Transverse colon (tissue), 4 donors: ENCODE results near the gene DELE1. TPM values are rescaled to one million over a fixed set of nuclear protein-coding genes. Genes with fewer than 3 reads are reported as not detected.
"Not testable (repeated sequence)": the region's sequence is repeated elsewhere in the genome, so short reads cannot be mapped to it uniquely, and the experiment has no call there.

Source experiments
- DNase-seq: peaks from one replicate; pipeline ENCODE4 v3.0.0-alpha.2; 2019
- H3K27ac ChIP-seq, 4 donors: fragments of 200-600 bp; sonication (generic); 2 replicates each; pipeline ENCODE4 v1.5.1; 2016 to 2018; ENCODE audit warnings: inconsistent platforms in 4 of 4
- H3K27me3 ChIP-seq: fragments of 200-600 bp; sonication (generic); 2 replicates; pipeline ENCODE4 v1.5.1; 2017; ENCODE audit warnings: inconsistent platforms
- H3K36me3 ChIP-seq, 4 donors: fragments of 200-600 bp; sonication (generic); 2 replicates each; pipeline ENCODE4 v1.5.1; 2017 to 2019; ENCODE audit warnings: inconsistent platforms in 4 of 4
- H3K4me1 ChIP-seq, 4 donors: fragments of 200-600 bp; sonication (generic); 2 replicates each; pipeline ENCODE4 v1.5.1; 2017 to 2020; ENCODE audit warnings: inconsistent platforms in 4 of 4
- H3K4me3 ChIP-seq, 4 donors: fragments of 200-600 bp; sonication (generic); 1 replicate in 1 of 4; 2 replicates in 3 of 4; pipeline versions ENCODE4 v1.5.1 to v1.6.1; 2017 to 2019; ENCODE audit warnings: inconsistent platforms in 4 of 4
- H3K9me3 ChIP-seq, 2 donors: fragments of 200-600 bp; sonication (generic); 2 replicates each; pipeline ENCODE4 v1.5.1; 2017 to 2019; ENCODE audit warnings: inconsistent platforms in 2 of 2
- EP300 ChIP-seq: sonication (generic); formaldehyde crosslinking; IDR thresholded peaks from one replicate; pipeline ENCODE4 v1.6.1; 2017; ENCODE audit warnings: antibody characterized with exemption, low read depth
- POLR2A ChIP-seq: fragments of 450-650 bp; IDR thresholded peaks from one replicate; pipeline ENCODE4 v1.6.1; 2016; ENCODE audit warnings: antibody characterized with exemption, mild to moderate bottlenecking, moderate library complexity
- POLR2AphosphoS5 ChIP-seq, 3 donors: sonication (generic); formaldehyde crosslinking; IDR thresholded peaks; one replicate each; pipeline ENCODE4 v1.6.1; 2016; ENCODE audit warnings: antibody characterized with exemption in 3 of 3
- WGBS, 2 donors: methylation state at CpG; one replicate each; pipeline ENCODE4 v1.1.5; 2018; ENCODE audit warnings: low coverage in 1 of 2; 5-methylcytosine and 5-hydroxymethylcytosine counted together
- in situ Hi-C, 4 donors: fragments of 200-750 bp; cut with MboI; loops; one replicate each; pipeline versions ENCODE4 v1.15.0 to v1.15.1; 2017; ENCODE audit warnings: low sequenced_read_pairs in 3 of 4, low pct_ligation_motif_present in 1 of 4, low pct_unique_long_range_greater_than_20kb in 1 of 4
- intact Hi-C: fragments of 100-400 bp; cut with DNase I; formaldehyde crosslinking; loops from one replicate; pipeline ENCODE4 v1.15.1; 2023; ENCODE audit warnings: low total_unique reads
- total RNA-seq, 4 donors: library from RNA; depleted of rRNA; stranded (reverse); fragments of >200 nt; gene quantifications; one replicate each; pipeline ENCODE4 v1.1.0, GENCODE V29; 2016
- TF ChIP-seq, protein P1 (sequence below), 5 experiments: fragments of 200-600 bp in 3 of 5; fragments of 450-650 bp in 2 of 5; sonication (generic) in 3 of 5; IDR thresholded peaks; 1 replicate in 2 of 5; 2 replicates in 3 of 5; pipeline ENCODE4 v1.5.1; 2016 to 2017; ENCODE audit warnings: antibody characterized with exemption in 5 of 5, inconsistent platforms in 3 of 5, mild to moderate bottlenecking in 2 of 5, moderate library complexity in 1 of 5

DELE1 gene
- total RNA-seq, 4 donors from 2014 or later: 92.6 to 270 (median 126) TPM

DNA sequence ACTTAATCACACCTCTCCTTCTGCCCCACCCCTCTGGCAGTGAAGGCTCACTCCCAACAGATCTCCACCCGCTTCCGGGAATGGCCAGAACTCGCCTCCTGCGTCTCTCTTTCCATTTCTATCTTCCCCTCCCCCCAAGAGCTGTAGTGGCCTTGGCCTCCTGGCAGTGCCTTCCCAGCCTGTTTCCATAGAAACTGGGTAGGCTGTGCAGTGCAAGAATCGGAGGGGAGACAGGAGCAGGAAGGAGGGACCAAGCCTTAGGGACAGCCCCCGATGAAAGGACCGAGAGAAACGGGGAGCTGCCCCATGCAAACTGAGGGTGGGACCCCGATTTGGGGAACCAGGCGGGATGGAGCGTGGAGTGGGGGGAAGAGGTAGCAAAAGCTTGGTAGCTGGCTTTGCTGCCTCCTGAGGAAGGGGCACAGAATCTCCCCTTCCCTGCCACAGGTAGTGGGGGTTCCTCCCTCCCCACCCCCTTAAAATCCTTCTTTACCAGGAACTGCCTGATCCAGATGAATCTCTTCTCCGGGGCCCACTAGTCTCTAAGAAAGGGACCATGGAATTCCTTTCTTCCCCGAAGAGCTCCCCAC is 41.0 kb upstream of the DELE1 start:
- in situ Hi-C loops (loop anchor here (5.0 to 10.0 kb wide), 5 partner anchors 72 to 180 kb away; partner anchors contain the start of gene PCDH12 (in 2 of the 4)), intact Hi-C loops (no loop called here)
- H3K36me3 ChIP-seq: no peaks in the 10 kb centered on the region
- H3K27me3 ChIP-seq: peaks cover 35% of the 10 kb centered on the region
- peak overlapping the region in 2 of 4 donors; percentile 23 to 51 for H3K27ac ChIP-seq
- 13 to 24% methylated on average over 4 to 13 of the region's 13 CpGs for WGBS, 2 donors
- no peak for TF ChIP-seq POLR2AphosphoS5 (IDR thresholded peaks at IDR 0.05)
- TF ChIP-seq, protein P1, sequence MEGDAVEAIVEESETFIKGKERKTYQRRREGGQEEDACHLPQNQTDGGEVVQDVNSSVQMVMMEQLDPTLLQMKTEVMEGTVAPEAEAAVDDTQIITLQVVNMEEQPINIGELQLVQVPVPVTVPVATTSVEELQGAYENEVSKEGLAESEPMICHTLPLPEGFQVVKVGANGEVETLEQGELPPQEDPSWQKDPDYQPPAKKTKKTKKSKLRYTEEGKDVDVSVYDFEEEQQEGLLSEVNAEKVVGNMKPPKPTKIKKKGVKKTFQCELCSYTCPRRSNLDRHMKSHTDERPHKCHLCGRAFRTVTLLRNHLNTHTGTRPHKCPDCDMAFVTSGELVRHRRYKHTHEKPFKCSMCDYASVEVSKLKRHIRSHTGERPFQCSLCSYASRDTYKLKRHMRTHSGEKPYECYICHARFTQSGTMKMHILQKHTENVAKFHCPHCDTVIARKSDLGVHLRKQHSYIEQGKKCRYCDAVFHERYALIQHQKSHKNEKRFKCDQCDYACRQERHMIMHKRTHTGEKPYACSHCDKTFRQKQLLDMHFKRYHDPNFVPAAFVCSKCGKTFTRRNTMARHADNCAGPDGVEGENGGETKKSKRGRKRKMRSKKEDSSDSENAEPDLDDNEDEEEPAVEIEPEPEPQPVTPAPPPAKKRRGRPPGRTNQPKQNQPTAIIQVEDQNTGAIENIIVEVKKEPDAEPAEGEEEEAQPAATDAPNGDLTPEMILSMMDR (IDR thresholded peaks at IDR 0.05): no peak
- TF ChIP-seq EP300: no peak
- no peak for TF ChIP-seq POLR2A
- H3K9me3 ChIP-seq: no peaks in the 10 kb centered on the region
- peaks cover 0 to 26% (median 5%) of the 10 kb centered on the region in 4 donors for H3K4me1 ChIP-seq
- peak; percentile 35 for DNase-seq
- H3K4me3 ChIP-seq: no peak overlapping the region

DNA sequence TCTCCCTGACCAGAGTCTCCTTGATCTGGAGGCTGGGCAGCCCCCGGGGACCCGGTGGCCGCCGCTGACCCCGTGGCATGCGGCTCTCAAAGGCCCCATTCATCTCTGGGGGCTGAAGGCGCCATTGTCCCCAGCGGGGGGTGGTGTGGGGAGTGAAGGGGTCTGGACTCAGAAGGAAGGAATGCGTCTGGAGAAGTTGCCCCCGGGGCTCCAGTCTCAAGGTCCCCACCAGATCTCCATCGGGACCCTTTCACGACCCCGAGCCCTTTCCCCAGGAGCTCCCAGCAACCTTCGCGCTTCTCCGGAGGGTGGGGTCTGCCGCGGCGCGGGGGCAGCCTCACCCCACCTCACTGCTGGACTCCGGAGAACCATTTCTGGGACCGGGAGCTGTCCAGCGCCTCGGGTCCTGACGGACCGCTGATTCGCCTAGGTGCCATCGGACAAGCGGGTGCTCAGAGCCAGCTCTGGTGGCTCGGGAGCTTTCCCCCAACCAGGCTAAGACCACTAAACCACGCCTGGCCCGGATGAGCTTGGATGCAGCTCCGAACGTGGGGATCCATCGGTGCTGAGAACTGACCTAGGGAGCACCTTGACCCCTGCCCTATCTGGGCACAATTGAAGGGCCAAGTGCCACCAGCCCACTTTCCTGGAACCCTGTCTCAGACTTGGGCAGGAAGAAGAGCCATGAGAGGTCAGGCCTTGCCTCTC is 40.3 kb upstream of the DELE1 start:
- in situ Hi-C loops: loop anchor here (5.0 to 10.0 kb wide), 5 partner anchors 71 to 181 kb away; partner anchors contain the start of gene PCDH12 (in 2 of the 4)
- TF ChIP-seq, protein P1 (IDR thresholded peaks at IDR 0.05): no peak
- no peak for TF ChIP-seq POLR2A
- no peak for TF ChIP-seq EP300
- no peak for TF ChIP-seq POLR2AphosphoS5 (IDR thresholded peaks at IDR 0.05)

DNA sequence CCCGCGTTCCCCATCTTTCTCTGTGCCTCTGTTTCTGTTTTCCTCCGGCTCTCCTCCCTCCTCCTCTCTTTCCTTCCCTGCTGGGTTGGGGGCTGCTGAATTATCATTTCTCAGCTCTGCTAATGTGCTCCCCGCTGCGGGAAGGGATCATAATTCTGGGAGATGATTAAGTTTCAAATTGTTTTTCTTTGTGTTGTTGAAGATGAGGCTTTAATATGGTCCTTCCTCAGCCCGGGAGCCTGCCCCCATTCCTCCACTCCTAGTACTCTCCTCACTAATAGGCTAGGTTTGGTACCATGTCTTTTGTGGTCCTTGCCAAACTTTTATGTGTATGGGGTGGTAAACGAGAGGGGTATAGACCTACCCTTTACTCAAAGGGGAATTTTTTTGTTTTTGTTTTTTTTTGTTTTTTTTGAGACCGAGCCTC is 39.8 kb upstream of the DELE1 start:
- intact Hi-C loops (no loop called here), in situ Hi-C loops (loop anchor here (5.0 to 10.0 kb wide), 5 partner anchors 71 to 182 kb away; partner anchors contain the start of gene PCDH12 (in 2 of the 4))
- no peak for TF ChIP-seq POLR2A
- no peak for TF ChIP-seq POLR2AphosphoS5 (IDR thresholded peaks at IDR 0.05)
- TF ChIP-seq, protein P1 (IDR thresholded peaks at IDR 0.05): no peak
- TF ChIP-seq EP300: no peak
- Histone ChIP-seq H3K9me3 (no peaks in the 10 kb centered on the region), H3K36me3 (no peaks in the 10 kb centered on the region), H3K4me1 (peaks cover 0 to 18% (median 3%) of the 10 kb centered on the region in 4 donors), H3K27me3 (peaks cover 31% of the 10 kb centered on the region), H3K27ac (no peak overlapping the region), H3K4me3 (no peak overlapping the region)
- WGBS, 2 donors: 49 to 54% methylated on average over 5 to 8 of the region's 8 CpGs
- no peak for DNase-seq

More for the DNA sequence above, 40.3 kb upstream of the DELE1 start:
- 39% methylated on average over 34 of the region's 35 CpGs; no CpG with 5 or more reads in 1 of the 2 donors for WGBS, 2 donors
- no peaks in the 10 kb centered on the region for H3K36me3 ChIP-seq
- no peak for DNase-seq
- H3K4me1 ChIP-seq: peaks cover 0 to 23% (median 3%) of the 10 kb centered on the region in 4 donors
- no peaks in the 10 kb centered on the region for H3K9me3 ChIP-seq
- H3K27me3 ChIP-seq: peaks cover 31% of the 10 kb centered on the region
- H3K4me3 ChIP-seq: no peak overlapping the region
- H3K27ac ChIP-seq: no peak overlapping the region
- intact Hi-C loops: no loop called here

DNA sequence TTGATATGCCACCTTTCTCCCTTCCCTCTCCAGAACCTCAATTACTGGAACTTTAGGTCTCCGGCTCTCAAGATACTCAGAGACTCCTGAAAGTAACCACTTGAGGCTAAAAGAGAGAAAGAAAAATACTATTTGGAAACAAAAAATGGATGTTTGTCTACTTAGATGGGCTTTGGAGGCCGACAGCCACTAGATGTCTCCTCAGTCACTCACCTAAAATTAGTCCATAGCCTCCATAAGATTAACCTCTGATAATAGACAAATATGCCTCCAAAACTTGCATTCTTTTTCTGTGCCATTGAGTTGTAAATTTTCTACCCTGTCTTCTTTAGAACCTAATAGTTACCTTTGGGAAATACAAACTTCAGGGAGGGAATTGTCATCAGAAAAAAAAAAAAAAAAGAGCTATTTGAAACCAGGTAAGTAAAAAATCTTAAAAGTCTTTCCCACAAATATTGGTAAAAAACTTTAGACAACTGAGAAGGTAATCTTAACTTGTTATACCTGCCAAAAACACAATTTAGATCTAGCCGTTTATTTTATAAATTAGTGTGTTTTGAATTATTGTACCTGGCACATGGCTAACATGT is 34.3 kb upstream of the DELE1 start:
- in situ Hi-C loops: loop anchor here in 3 of 4 donors (10.0 kb wide), 2 partner anchors 65 to 185 kb away; partner anchors contain the start of gene PCDH12 (in 1 of the 3)
- 57 to 64% methylated on average over 3 of the region's 3 CpGs for WGBS, 2 donors

DNA sequence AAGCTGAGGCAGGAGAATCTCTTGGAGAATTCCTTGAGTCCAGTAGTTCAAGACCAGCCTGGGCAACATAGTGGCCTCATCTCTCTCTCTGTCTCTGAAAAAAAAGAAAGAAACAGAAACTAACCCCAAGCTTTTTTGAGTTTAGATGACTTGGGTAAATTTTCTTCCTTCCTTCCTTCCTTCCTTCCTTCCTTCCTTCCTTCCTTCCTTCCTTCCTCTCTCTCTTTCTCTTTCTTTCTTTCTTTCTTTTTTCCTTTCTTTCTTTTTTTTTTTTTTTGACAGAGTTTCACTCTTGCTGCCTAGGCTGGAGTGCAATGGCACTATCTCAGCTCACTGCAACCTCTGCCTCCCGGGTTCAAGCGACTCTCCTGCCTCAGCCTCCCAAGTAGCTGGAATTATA is 33.2 kb upstream of the DELE1 start:
- in situ Hi-C loops, H3K27me3 ChIP-seq, H3K27ac ChIP-seq, DNase-seq, H3K9me3 ChIP-seq, H3K36me3 ChIP-seq, H3K4me3 ChIP-seq, intact Hi-C loops, H3K4me1 ChIP-seq: not testable (repeated sequence)
- WGBS, 2 donors: 96% methylated on average over 2 of the region's 2 CpGs; no CpG with 5 or more reads in 1 of the 2 donors

More for the DNA sequence above, 34.3 kb upstream of the DELE1 start:
- TF ChIP-seq POLR2A (no peak), EP300 (no peak), POLR2AphosphoS5 (IDR thresholded peaks at IDR 0.05) (no peak)
- TF ChIP-seq, protein P1 (IDR thresholded peaks at IDR 0.05): peak in 1 of 5 experiments; percentile 9
- Histone ChIP-seq H3K36me3 (no peaks in the 10 kb centered on the region), H3K27ac (no peak overlapping the region), H3K4me1 (no peaks in the 10 kb centered on the region), H3K9me3 (no peaks in the 10 kb centered on the region), H3K27me3 (peaks cover 6% of the 10 kb centered on the region), H3K4me3 (no peak overlapping the region)
- intact Hi-C loops: no loop called here
- no peak for DNase-seq
